Esophagus squamous epithelium (tissue), 5 donors: ENCODE results near the gene GJB3. TPM values are rescaled to one million over a fixed set of nuclear protein-coding genes. Genes with fewer than 3 reads are reported as not detected.

Experiments used
- DNase-seq: peaks from one replicate; lab custom pipeline; 2025; lab: John Stamatoyannopoulos, UW
- H3K27ac ChIP-seq, 4 donors: fragments of 200-600 bp; sonication (generic); one replicate each; pipeline ENCODE4 v1.5.1; 2016 to 2019; ENCODE audit warnings: mild to moderate bottlenecking in 1 of 4
- H3K27me3 ChIP-seq, 4 donors: fragments of 200-600 bp; sonication (generic); 1 replicate in 3 of 4; 2 replicates in 1 of 4; pipeline versions ENCODE4 v1.5.1 to v1.6.0; 2017 to 2021; ENCODE audit warnings: antibody characterized with exemption in 1 of 4
- H3K36me3 ChIP-seq, 3 donors: fragments of 200-600 bp; sonication (generic); one replicate each; pipeline ENCODE4 v1.5.1; 2016 to 2019
- H3K4me1 ChIP-seq, 3 donors: fragments of 200-600 bp; sonication (generic); one replicate each; pipeline ENCODE4 v1.5.1; 2017 to 2019
- H3K4me3 ChIP-seq, 4 donors: fragments of 200-600 bp; sonication (generic); 1 replicate in 3 of 4; 2 replicates in 1 of 4; pipeline ENCODE4 v1.5.1; 2016 to 2019; ENCODE audit warnings: mild to moderate bottlenecking in 2 of 4, moderate library complexity in 1 of 4
- H3K9me3 ChIP-seq, 3 donors: fragments of 200-600 bp; sonication (generic); one replicate each; pipeline ENCODE4 v1.5.1; 2016 to 2019
- CTCF ChIP-seq, 6 experiments: fragments of 450-650 bp in 4 of 6; fragments of 200-600 bp in 2 of 6; sonication (generic) in 2 of 6; IDR thresholded peaks; one replicate each; pipeline ENCODE4 v1.5.1; 2016 to 2019; ENCODE audit warnings: antibody characterized with exemption in 6 of 6, mild to moderate bottlenecking in 4 of 6, moderate library complexity in 4 of 6
- POLR2A ChIP-seq, 4 donors: fragments of 450-650 bp; IDR thresholded peaks; one replicate each; pipeline ENCODE4 v1.6.1; 2017; ENCODE audit warnings: antibody characterized with exemption in 4 of 4, mild to moderate bottlenecking in 4 of 4, moderate library complexity in 3 of 4
- WGBS, 2 donors: methylation state at CpG; one replicate each; pipeline ENCODE4 v1.1.5; 2018; 5-methylcytosine and 5-hydroxymethylcytosine counted together
- intact Hi-C: fragments of 100-400 bp; cut with DNase I; formaldehyde crosslinking; loops from one replicate; pipeline ENCODE4 v1.15.0; 2022
- total RNA-seq, 4 donors: library from RNA; depleted of rRNA; stranded (reverse); fragments of >200 nt; gene quantifications; one replicate each; pipeline ENCODE4 v1.1.0, GENCODE V29; 2016
- donor health status: DM: yes; HTN: yes; CAD: no.

Gene GJB3
- total RNA-seq, 4 donors from 2014 or later = 82.6 to 123 (median 94.4) TPM

- TF ChIP-seq CTCF (IDR thresholded peaks at IDR 0.05) (peak; percentile 69 to 95 (median 87)), POLR2A (IDR thresholded peaks at IDR 0.05) (no peak)
- intact Hi-C loops = no loop called here
- H3K9me3 ChIP-seq = no peaks in the 10 kb centered on the region
- H3K4me1 ChIP-seq = peaks cover 0 to 10% (median 0%) of the 10 kb centered on the region in 3 donors
- WGBS, 2 donors = 16 to 18% methylated on average over 10 to 11 of the region's 16 CpGs
- peaks cover 0 to 14% (median 0%) of the 10 kb centered on the region in 4 donors for H3K27me3 ChIP-seq
- no peak for DNase-seq
- H3K4me3 ChIP-seq = no peak overlapping the region
- no peak overlapping the region for H3K27ac ChIP-seq
- no peaks in the 10 kb centered on the region for H3K36me3 ChIP-seq
These were observed 38.2 kb upstream of the GJB3 start for GRCh38 chr1:34742667-34743270.

GRCh38 chr1:34743775-34744174, 37.2 kb upstream of the GJB3 start:
- no peak for TF ChIP-seq CTCF (IDR thresholded peaks at IDR 0.05)
- TF ChIP-seq POLR2A (IDR thresholded peaks at IDR 0.05) = no peak
- no peak overlapping the region for H3K27ac ChIP-seq
- no peaks in the 10 kb centered on the region for H3K36me3 ChIP-seq
- H3K27me3 ChIP-seq = peaks cover 0 to 15% (median 0%) of the 10 kb centered on the region in 4 donors
- WGBS, 2 donors = 81 to 94% methylated on average over 6 of the region's 6 CpGs
- no peaks in the 10 kb centered on the region for H3K9me3 ChIP-seq
- DNase-seq = no peak
- peaks cover 0 to 10% (median 0%) of the 10 kb centered on the region in 3 donors for H3K4me1 ChIP-seq
- intact Hi-C loops = no loop called here
- no peak overlapping the region for H3K4me3 ChIP-seq

GRCh38 chr1:34744851-34745250, 36.2 kb upstream of the GJB3 start:
- Histone ChIP-seq H3K4me3 (no peak overlapping the region), H3K9me3 (no peaks in the 10 kb centered on the region), H3K27ac (no peak overlapping the region), H3K36me3 (no peaks in the 10 kb centered on the region), H3K27me3 (peaks cover 0 to 15% (median 0%) of the 10 kb centered on the region in 4 donors), H3K4me1 (peaks cover 0 to 10% (median 0%) of the 10 kb centered on the region in 3 donors)
- TF ChIP-seq POLR2A (IDR thresholded peaks at IDR 0.05) (no peak), CTCF (IDR thresholded peaks at IDR 0.05) (no peak)
- DNase-seq = no peak
- 73 to 80% methylated on average over 1 to 2 of the region's 3 CpGs for WGBS, 2 donors
- intact Hi-C loops = no loop called here

GRCh38 chr1:34745666-34746065, 35.3 kb upstream of the GJB3 start:
- intact Hi-C loops = no loop called here
- no peak for TF ChIP-seq POLR2A (IDR thresholded peaks at IDR 0.05)
- TF ChIP-seq CTCF (IDR thresholded peaks at IDR 0.05) = no peak
- no peaks in the 10 kb centered on the region for H3K9me3 ChIP-seq
- H3K27ac ChIP-seq = no peak overlapping the region
- no peak for DNase-seq
- H3K36me3 ChIP-seq = no peaks in the 10 kb centered on the region
- 88 to 90% methylated on average over 1 to 2 of the region's 5 CpGs for whole genome bisulfite sequencing, 2 donors
- H3K4me3 ChIP-seq = no peak overlapping the region
- peaks cover 0 to 4% (median 0%) of the 10 kb centered on the region in 3 donors for H3K4me1 ChIP-seq
- peaks cover 0 to 11% (median 0%) of the 10 kb centered on the region in 4 donors for H3K27me3 ChIP-seq

GRCh38 chr1:34746101-34746500, 34.9 kb upstream of the GJB3 start:
- H3K4me1 ChIP-seq = peaks cover 0 to 4% (median 0%) of the 10 kb centered on the region in 3 donors
- no peaks in the 10 kb centered on the region for H3K9me3 ChIP-seq
- DNase-seq = no peak
- no peak overlapping the region for H3K27ac ChIP-seq
- H3K36me3 ChIP-seq = no peaks in the 10 kb centered on the region
- peaks cover 0 to 11% (median 0%) of the 10 kb centered on the region in 4 donors for H3K27me3 ChIP-seq
- no peak for TF ChIP-seq CTCF (IDR thresholded peaks at IDR 0.05)
- intact Hi-C loops = no loop called here
- WGBS, 2 donors = 92% methylated on average over 4 of the region's 4 CpGs; no CpG with 5 or more reads in 1 of the 2 donors
- no peak overlapping the region for H3K4me3 ChIP-seq
